GM12865 (cell line): ENCODE data around the gene KRTAP5-1.
A peak's percentile ranks its signal among the peaks of the same experiment; 100 is the strongest.

Source experiments
- DNase-seq: peaks from one replicate; pipeline ENCODE4 v3.0.0; 2010; ENCODE audit warnings: low read depth
- H3K4me3 ChIP-seq: 2 replicates; pipeline ENCODE4 v1.5.1; 2011; ENCODE audit warnings: mild to moderate bottlenecking, low read depth, low read length, control low read depth
- TF ChIP-seq, protein P1 (sequence below): IDR thresholded peaks from 2 replicates; pipeline ENCODE4 v1.5.1; 2011; ENCODE audit warnings: low read length, control low read depth, low read depth, inconsistent platforms; ENCODE audit not compliant: insufficient read depth; ENCODE audit errors: missing control alignments

Gene KRTAP5-1

GRCh38 chr11:1574238-1574932 is 10.7 kb downstream of the KRTAP5-1 start:
- H3K4me3 ChIP-seq = no peak overlapping the region
- peak; percentile 48 for DNase-seq
- TF ChIP-seq, protein P1, sequence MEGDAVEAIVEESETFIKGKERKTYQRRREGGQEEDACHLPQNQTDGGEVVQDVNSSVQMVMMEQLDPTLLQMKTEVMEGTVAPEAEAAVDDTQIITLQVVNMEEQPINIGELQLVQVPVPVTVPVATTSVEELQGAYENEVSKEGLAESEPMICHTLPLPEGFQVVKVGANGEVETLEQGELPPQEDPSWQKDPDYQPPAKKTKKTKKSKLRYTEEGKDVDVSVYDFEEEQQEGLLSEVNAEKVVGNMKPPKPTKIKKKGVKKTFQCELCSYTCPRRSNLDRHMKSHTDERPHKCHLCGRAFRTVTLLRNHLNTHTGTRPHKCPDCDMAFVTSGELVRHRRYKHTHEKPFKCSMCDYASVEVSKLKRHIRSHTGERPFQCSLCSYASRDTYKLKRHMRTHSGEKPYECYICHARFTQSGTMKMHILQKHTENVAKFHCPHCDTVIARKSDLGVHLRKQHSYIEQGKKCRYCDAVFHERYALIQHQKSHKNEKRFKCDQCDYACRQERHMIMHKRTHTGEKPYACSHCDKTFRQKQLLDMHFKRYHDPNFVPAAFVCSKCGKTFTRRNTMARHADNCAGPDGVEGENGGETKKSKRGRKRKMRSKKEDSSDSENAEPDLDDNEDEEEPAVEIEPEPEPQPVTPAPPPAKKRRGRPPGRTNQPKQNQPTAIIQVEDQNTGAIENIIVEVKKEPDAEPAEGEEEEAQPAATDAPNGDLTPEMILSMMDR = peak; percentile 86

- no peak for DNase-seq
- no peak overlapping the region for H3K4me3 ChIP-seq
- TF ChIP-seq, protein P1 = no peak
Measured at GRCh38 chr11:1573903-1574237, 11.2 kb downstream of the KRTAP5-1 start.

- TF ChIP-seq, protein P1 = no peak
- DNase-seq = no peak
- H3K4me3 ChIP-seq = no peak overlapping the region; the same call in 1 of the 2 replicates
Measured at GRCh38 chr11:1573077-1573902, 11.8 kb downstream of the KRTAP5-1 start.

DNA sequence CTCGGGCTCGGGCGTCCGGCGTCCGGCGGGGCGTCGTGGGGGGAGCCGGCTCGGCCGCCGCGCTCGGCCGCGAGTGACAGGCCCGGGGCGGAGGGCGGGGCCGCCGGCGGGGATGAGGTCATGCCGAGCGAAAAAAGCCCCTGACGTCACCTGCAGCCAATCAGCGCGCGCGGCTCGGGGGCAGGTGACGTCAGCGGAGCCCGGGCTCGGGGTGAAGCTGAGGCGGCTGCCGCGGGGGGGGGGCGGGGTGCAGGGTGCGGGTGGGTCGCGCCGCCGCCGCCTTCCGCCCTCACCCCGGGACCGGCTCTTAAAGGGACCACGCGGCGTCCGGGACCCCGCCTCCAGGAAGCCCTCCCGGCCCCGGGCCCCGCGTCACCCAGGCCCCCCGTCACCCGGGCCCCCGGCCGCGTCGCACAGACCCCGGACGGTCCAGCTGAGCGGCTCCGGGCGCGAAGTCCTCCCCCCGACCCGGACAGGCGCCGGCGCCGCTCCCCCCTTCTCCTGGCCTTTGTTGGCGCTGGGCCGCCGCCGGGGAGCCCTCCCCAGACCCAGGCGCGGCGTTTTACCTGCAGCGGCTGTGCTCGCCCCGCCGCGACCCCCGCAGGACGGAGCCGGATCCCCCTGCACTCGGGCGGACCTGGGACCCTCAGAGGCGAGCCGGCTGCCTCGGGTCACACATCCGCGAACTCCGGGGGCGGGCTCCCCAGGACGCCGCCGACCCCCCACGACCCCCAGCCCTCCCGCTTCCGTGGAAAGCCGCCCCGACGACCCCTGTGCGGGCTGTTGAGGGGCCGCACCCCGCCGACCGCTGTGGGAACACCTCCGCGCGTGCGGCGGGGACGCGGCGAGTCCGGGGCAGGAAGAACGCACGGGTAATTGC is 12.6 kb downstream of the KRTAP5-1 start, which contains the start of gene DUSP8:
DUSP8 (minus strand) TSS at position 75 of the 880 bp plus-strand sequence. CDS start 6,445 bp downstream, outside the sequence.
- peak within 1 kb of the TSS; percentile 42 for H3K4me3 ChIP-seq
- DNase-seq = peak; percentile 85
- TF ChIP-seq, protein P1 = no peak

GRCh38 chr11:1571760-1572196 is 13.3 kb downstream of the KRTAP5-1 start:
- no peak for DNase-seq
- TF ChIP-seq, protein P1 = no peak
- no peak overlapping the region; the same call in 1 of the 2 replicates for H3K4me3 ChIP-seq
